Measurements from ENCODE around the gene NEXN.

- TF ChIP-seq CTCF (conservative IDR thresholded peaks at IDR 0.05 in 1 of 2, IDR thresholded peaks at IDR 0.05 in 1 of 2; ENCODE audit: extremely low read depth in 1 of 2, insufficient read depth in 1 of 2, low read depth in 1 of 2, low read length in 2 of 2) (peak; percentile 47 to 75), EZH2 (IDR thresholded peaks at IDR 0.05; ENCODE audit: borderline replicate concordance, low read length) (no peak)
Observed at GRCh38 chr1:77978969-77979876, 90.8 kb downstream of the NEXN start, which contains the start of gene FUBP1.

Measured in mammary epithelial cell (primary cell).